GM19455 (cell line): ENCODE results near the gene GSDMA.
"Not testable (repeated sequence)": the region's sequence is repeated elsewhere in the genome, so short reads cannot be mapped to it uniquely, and the experiment has no call there.

Source experiments
- ATAC-seq: cut with Tn5 transposase; IDR thresholded peaks from one replicate; pipeline ENCODE4 v1.9.1; 2021; ENCODE audit not compliant: unreplicated experiment

GSDMA gene

GRCh38 chr17:39988206-39988810, 25.5 kb downstream of the GSDMA start:
- no peak for ATAC-seq

- no peak for ATAC-seq
Measured at GRCh38 chr17:39994448-39994847, 31.6 kb downstream of the GSDMA start.

GRCh38 chr17:39995438-39995837, 32.6 kb downstream of the GSDMA start:
- ATAC-seq: no peak

GRCh38 chr17:39996162-39996561, 33.4 kb downstream of the GSDMA start:
- no peak for ATAC-seq

- no peak for ATAC-seq
Measured at GRCh38 chr17:39996800-39997199, 34.0 kb downstream of the GSDMA start.

- ATAC-seq: no peak
Measured at GRCh38 chr17:39997543-39997942, 34.7 kb downstream of the GSDMA start.

- ATAC-seq: no peak
Measured at GRCh38 chr17:39999067-39999466, 36.3 kb downstream of the GSDMA start.

GRCh38 chr17:40000161-40000560, 37.4 kb downstream of the GSDMA start:
- no peak for ATAC-seq

GRCh38 chr17:40001335-40001734, 38.5 kb downstream of the GSDMA start:
- ATAC-seq: not testable (repeated sequence)

GRCh38 chr17:40004072-40004471, 41.3 kb downstream of the GSDMA start:
- no peak for ATAC-seq

- ATAC-seq: no peak
Measured at GRCh38 chr17:40004712-40005111, 41.9 kb downstream of the GSDMA start.

- ATAC-seq: no peak
Measured at GRCh38 chr17:40005520-40005919, 42.7 kb downstream of the GSDMA start.

GRCh38 chr17:40010946-40011500, 48.2 kb downstream of the GSDMA start:
- ATAC-seq: not testable (repeated sequence)

- ATAC-seq: not testable (repeated sequence)
Measured at GRCh38 chr17:40012017-40012647, 49.3 kb downstream of the GSDMA start.

- ATAC-seq: no peak
Measured at GRCh38 chr17:40014375-40014980, 51.7 kb downstream of the GSDMA start.

- ATAC-seq: no peak
Measured at GRCh38 chr17:40015005-40015997, 52.5 kb downstream of the GSDMA start, which contains the start of gene CSF3. Gene CSF3, plus strand, starts transcription at chr17:40015440. Its CDS starts 35 bp downstream, at chr17:40015475.

GRCh38 chr17:40015998-40016985, 53.5 kb downstream of the GSDMA start:
- no peak for ATAC-seq

- no peak for ATAC-seq
Measured at GRCh38 chr17:40017422-40018080, 54.7 kb downstream of the GSDMA start.
